Astrocyte of the cerebellum (primary cell): ENCODE measurements around the gene PRF1.

ENCODE experiments used
- DNase-seq: peaks from one replicate; pipeline ENCODE4 v3.0.0-alpha.2; 2011; ENCODE audit warnings: low read depth
- H3K4me3 ChIP-seq: 2 replicates; pipeline ENCODE4 v1.5.1; 2011; ENCODE audit warnings: mild to moderate bottlenecking, low read depth, low read length, moderate library complexity
- in situ Hi-C: cut with HindIII; loops from 2 replicates; pipeline ENCODE4 v1.10.0; 2017; ENCODE audit warnings: low sequenced_read_pairs
- TF ChIP-seq, protein P1 (sequence below): IDR thresholded peaks from 2 replicates; pipeline ENCODE4 v1.5.1; 2012; ENCODE audit warnings: low read length, low read depth, moderate library complexity, mild to moderate bottlenecking; ENCODE audit errors: missing control alignments

PRF1 gene

DNA sequence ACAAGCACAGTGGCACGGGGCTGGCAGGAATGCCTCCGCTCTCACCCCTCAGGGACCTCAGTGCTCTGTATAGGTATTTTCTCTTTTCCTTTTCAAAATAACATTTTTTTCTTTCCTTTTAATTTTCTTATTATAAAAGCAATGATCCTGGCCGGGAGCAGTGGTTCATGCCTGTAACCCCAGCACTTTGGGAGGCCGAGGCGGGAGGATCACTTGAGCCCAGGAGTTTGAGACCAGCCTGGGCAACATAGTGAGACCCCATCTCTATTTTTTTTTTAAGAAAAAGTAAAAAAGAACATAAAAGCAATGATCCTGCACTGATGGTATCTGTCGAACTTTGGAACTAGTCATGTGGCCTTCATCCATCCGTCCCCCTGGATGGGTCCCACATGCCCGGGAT lies 3.2 kb downstream of the PRF1 start:
- in situ Hi-C loops = no loop called here
- no peak for DNase-seq
- no peak overlapping the region for H3K4me3 ChIP-seq
- TF ChIP-seq, protein P1, sequence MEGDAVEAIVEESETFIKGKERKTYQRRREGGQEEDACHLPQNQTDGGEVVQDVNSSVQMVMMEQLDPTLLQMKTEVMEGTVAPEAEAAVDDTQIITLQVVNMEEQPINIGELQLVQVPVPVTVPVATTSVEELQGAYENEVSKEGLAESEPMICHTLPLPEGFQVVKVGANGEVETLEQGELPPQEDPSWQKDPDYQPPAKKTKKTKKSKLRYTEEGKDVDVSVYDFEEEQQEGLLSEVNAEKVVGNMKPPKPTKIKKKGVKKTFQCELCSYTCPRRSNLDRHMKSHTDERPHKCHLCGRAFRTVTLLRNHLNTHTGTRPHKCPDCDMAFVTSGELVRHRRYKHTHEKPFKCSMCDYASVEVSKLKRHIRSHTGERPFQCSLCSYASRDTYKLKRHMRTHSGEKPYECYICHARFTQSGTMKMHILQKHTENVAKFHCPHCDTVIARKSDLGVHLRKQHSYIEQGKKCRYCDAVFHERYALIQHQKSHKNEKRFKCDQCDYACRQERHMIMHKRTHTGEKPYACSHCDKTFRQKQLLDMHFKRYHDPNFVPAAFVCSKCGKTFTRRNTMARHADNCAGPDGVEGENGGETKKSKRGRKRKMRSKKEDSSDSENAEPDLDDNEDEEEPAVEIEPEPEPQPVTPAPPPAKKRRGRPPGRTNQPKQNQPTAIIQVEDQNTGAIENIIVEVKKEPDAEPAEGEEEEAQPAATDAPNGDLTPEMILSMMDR = no peak

DNA sequence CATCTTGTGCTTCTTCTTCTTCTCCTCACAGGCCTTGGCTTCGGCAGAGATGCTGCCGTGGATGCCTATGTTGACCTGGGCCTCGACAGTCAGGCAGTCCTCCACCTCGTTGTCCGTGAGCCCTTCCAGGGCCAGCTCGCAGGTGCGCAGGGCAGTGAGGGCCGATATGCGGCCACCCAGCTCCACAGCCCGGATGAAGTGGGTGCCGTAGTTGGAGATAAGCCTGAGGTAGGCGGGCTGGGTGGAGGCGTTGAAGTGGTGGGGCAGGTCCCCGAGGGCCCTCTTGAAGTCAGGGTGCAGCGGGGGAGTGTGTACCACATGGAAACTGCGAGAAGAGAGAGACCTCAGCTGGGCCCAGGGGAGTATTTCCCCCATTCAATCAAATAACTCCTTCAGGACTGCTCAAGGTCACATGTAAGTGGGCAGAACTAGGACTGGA lies 3.7 kb downstream of the PRF1 start:
- in situ Hi-C loops = no loop called here
- no peak overlapping the region for H3K4me3 ChIP-seq
- TF ChIP-seq, protein P1 = no peak
- no peak for DNase-seq

DNA sequence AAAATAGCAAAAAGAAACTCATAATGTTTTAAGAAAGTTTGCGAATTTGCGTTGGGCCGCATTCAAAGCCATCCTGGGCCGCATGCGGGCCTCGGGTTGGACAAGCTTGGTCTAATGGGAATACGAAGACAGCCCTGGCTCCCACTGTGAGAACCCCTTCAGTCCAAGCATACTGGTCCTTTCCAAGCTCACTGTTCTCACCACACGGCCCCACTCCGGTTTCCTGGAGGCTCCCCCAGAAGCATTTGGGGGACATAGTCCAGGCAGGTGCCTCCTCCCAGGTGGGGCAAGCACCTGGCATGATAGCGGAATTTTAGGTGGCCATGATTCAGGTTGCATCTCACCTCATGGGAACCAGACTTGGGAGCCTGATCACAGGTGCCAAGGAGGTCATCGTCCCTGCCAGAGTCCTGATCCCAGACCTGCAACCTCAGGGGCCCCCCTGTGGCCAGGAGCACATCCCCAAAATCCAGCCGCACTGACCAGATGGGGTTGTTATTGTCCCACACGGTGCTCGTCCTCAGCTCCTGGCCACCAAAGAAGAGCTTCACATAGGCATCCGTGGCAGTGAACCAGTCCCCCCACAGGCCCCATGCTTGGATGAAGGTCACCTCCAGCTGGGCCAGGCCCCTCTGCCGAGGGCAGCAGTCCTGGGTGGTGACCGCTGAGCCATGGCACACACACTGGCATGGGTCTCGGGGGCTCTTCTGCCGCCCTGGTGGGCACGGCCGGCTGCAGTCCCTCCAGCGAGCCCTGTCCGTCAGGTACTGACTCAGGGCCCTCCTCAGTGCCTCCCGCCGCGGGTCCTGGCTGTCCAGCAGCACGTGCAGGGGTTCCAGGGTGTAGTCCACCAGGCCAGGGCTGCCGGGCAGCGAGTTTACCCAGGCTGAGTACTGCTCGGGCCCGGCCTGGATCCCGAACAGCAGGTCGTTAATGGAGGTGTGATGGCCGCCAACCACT lies 4.4 kb downstream of the PRF1 start:
- no peak overlapping the region for H3K4me3 ChIP-seq
- TF ChIP-seq, protein P1 = no peak
- DNase-seq = no peak
- in situ Hi-C loops = no loop called here

DNA sequence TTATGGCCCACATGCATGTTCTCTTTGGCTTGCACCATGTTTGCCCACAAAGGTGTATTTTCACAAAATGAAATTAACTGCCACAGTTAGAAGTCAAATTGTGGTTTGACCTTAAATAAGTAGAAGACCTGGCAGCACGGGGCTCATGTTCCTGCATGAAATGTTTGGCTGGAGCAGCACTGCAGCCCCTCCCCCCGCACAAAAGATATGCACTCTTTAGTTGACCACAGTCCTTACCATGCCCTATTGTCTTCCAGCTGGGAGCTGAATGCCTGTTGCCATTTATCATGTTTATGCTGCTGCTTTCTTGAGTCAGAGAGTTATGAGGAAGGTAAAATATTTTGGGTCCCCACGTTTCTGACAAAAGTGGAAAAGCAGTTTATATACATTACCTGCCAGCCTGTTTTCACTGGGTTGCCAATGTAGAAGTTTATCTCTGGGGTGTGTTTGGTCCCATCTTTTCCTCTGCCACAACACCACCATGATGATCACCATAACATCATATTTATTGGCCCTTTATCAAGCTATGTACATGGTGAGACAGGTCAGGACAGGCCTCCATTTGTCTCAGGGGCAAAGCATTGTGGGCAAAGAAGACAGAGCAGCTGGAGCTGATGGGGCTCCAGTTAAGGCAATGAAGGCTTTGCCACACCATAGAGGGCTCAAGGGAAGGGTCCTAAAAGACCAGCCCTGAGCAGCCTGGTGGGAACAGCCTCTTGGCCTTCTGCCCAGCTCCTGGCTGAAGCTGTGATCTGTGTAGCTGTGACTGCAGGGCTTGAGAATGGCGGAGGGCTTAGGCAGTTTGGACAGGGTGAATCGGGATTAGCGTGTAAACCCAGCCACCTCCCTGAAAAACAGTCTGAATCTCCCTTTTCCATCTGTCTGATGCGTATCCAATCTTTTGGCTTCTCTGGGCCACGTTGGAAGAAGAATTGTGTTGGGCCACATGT lies 5.4 kb downstream of the PRF1 start:
- in situ Hi-C loops = no loop called here
- TF ChIP-seq, protein P1 = no peak

DNA sequence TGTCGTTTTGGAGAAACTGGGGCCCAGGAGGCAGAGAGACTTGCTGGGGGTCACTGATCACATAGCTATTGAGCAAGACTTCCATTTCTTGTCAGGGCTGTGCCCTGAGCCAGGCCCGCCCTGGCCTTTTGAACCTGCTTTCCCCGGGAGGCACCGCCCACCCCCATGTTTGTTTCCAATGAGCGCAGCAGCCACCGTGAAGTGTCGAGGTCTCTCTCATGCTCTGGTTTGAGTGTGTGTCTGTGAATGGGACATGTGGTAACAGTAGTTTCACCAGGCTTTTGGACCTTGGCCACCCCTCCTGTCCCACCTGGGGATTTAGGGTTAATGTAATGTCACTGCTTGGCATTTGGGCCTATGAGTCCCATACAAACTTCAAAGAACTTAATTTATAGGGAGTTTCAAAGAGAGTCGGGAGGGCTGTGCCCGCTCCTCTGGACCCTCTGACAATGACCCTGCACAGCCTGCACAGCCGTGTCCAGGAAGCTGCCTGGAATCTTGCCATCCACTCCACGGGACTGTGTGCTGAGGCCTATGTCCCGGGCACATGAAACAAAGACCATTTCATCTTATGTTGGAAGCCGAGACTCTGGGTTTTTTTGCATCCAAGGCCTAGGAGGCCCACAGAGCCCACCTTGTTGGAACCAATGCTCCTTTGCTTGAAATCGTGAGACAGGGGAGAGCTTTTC lies 6.3 kb downstream of the PRF1 start:
- no peak overlapping the region for H3K4me3 ChIP-seq
- TF ChIP-seq, protein P1 = no peak
- no peak for DNase-seq
- in situ Hi-C loops = no loop called here

More for the DNA sequence above, 5.4 kb downstream of the PRF1 start:
- H3K4me3 ChIP-seq = no peak overlapping the region
- DNase-seq = no peak

DNA sequence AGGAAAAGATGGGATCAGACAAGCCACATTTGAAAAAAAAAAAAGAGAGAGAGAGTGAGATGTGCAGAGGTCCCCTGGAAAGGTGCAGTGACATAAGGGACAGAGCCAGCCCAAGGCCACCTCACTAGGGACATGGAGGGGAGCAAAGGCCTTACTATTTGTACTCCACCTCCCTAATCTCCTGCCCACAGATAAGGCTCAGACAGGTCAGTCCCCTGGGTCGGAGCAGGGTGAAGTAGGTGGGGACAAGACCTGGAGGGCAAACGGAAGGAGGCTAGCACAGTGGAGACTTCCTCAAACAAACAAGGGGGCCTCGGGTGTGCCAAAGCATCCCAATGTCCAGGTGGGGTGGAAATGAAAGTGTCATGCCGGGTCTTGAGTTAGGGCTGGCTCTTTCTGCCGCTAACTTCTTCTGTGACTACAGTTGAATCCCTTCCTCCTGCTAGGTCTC lies 7.0 kb downstream of the PRF1 start:
- H3K4me3 ChIP-seq = no peak overlapping the region
- in situ Hi-C loops = no loop called here
- TF ChIP-seq, protein P1 = no peak
- no peak for DNase-seq
